Measurements from ENCODE around the gene FLII. TPM values are rescaled to one million over a fixed set of nuclear protein-coding genes. Genes with fewer than 3 reads are reported as not detected.

FLII gene
- total RNA-seq, 1 donor from 2014 or later, result 183 TPM

GRCh38 chr17:18250259-18250658 is 8.3 kb downstream of the FLII start:
- TF ChIP-seq, protein P1, sequence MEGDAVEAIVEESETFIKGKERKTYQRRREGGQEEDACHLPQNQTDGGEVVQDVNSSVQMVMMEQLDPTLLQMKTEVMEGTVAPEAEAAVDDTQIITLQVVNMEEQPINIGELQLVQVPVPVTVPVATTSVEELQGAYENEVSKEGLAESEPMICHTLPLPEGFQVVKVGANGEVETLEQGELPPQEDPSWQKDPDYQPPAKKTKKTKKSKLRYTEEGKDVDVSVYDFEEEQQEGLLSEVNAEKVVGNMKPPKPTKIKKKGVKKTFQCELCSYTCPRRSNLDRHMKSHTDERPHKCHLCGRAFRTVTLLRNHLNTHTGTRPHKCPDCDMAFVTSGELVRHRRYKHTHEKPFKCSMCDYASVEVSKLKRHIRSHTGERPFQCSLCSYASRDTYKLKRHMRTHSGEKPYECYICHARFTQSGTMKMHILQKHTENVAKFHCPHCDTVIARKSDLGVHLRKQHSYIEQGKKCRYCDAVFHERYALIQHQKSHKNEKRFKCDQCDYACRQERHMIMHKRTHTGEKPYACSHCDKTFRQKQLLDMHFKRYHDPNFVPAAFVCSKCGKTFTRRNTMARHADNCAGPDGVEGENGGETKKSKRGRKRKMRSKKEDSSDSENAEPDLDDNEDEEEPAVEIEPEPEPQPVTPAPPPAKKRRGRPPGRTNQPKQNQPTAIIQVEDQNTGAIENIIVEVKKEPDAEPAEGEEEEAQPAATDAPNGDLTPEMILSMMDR (conservative IDR thresholded peaks at IDR 0.05), result no peak
- H3K4me3 Mint-ChIP-seq, result no peak overlapping the region
- no peaks in the 10 kb centered on the region for H3K9me3 Mint-ChIP-seq
- no peak for DNase-seq (ENCODE audit: low read depth, low spot score)
- no peak overlapping the region for H3K27ac Mint-ChIP-seq (ENCODE audit: unreplicated experiment)
- peaks cover 4% of the 10 kb centered on the region for H3K4me1 Mint-ChIP-seq
- peaks cover 5% of the 10 kb centered on the region for H3K36me3 Mint-ChIP-seq (ENCODE audit: low read depth)
- peaks cover 2% of the 10 kb centered on the region for H3K27me3 Mint-ChIP-seq (ENCODE audit: low read depth)

- H3K4me3 Mint-ChIP-seq, result no peak overlapping the region
- H3K9me3 Mint-ChIP-seq, result no peaks in the 10 kb centered on the region
- TF ChIP-seq, protein P1 (conservative IDR thresholded peaks at IDR 0.05), result no peak
- H3K4me1 Mint-ChIP-seq, result peaks cover 4% of the 10 kb centered on the region
- peaks cover 2% of the 10 kb centered on the region for H3K27me3 Mint-ChIP-seq (ENCODE audit: low read depth)
- no peak for DNase-seq (ENCODE audit: low read depth, low spot score)
- no peak overlapping the region for H3K27ac Mint-ChIP-seq (ENCODE audit: unreplicated experiment)
- peaks cover 5% of the 10 kb centered on the region for H3K36me3 Mint-ChIP-seq (ENCODE audit: low read depth)
These were observed 9.7 kb downstream of the FLII start for GRCh38 chr17:18248811-18249210.

DNA sequence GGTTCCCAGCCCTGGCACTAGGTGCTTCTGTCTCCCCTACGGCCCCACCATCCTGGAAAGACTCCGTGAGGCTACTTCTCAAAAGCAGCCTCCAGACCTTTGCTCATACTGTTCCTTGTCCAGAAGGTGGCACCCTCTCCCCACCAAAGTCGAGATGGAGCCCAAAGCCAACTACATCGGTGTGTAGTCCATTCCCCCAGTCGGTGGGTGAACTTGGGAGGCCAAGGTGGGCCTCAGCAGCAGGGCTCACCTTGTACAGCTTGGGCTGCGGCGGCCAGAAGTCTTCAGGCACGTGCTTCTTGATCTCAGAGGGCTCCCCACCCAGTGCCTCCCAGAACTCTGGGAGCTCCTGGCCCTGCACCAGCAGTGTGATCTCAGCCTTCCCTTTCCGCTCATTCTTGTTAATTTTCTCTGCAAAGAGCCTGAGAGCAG is 10.2 kb downstream of the FLII start:
- peak; percentile 67 for DNase-seq (ENCODE audit: low read depth, low spot score)
- H3K4me3 Mint-ChIP-seq, result peak overlapping the region; percentile 81

DNA sequence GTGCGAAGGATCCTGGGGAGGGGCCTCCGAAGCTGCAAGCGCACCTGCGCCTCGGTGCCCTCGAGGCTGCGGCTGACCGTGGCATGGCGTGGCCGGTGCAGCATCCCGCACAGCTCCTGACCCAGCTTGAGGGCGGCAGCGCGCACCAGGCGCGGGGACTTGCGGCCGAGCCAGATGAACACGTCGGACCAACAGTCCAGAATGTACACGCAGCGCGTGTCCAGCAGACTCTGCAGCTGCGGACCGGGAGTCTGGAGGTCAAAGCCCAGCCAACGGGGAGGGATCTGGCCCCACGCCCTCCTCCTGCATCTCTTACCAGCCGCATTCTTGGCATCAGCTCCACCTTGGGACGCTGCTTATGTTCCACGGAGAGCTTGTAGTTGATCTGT is 10.9 kb downstream of the FLII start:
- no peak overlapping the region for H3K27ac Mint-ChIP-seq (ENCODE audit: unreplicated experiment)
- H3K9me3 Mint-ChIP-seq, result no peaks in the 10 kb centered on the region
- DNase-seq (ENCODE audit: low read depth, low spot score), result no peak
- H3K4me3 Mint-ChIP-seq, result peak overlapping the region; percentile 81
- peaks cover 4% of the 10 kb centered on the region for H3K4me1 Mint-ChIP-seq
- TF ChIP-seq, protein P1 (conservative IDR thresholded peaks at IDR 0.05), result no peak
- peaks cover 2% of the 10 kb centered on the region for H3K27me3 Mint-ChIP-seq (ENCODE audit: low read depth)
- H3K36me3 Mint-ChIP-seq (ENCODE audit: low read depth), result peaks cover 5% of the 10 kb centered on the region

More for the DNA sequence above, 10.2 kb downstream of the FLII start:
- TF ChIP-seq, protein P1 (conservative IDR thresholded peaks at IDR 0.05), result peak; percentile 80
- Mint-ChIP-seq H3K27ac (ENCODE audit: unreplicated experiment) (no peak overlapping the region), H3K27me3 (ENCODE audit: low read depth) (peaks cover 2% of the 10 kb centered on the region), H3K4me1 (peaks cover 4% of the 10 kb centered on the region), H3K36me3 (ENCODE audit: low read depth) (peaks cover 5% of the 10 kb centered on the region), H3K9me3 (no peaks in the 10 kb centered on the region)

DNA sequence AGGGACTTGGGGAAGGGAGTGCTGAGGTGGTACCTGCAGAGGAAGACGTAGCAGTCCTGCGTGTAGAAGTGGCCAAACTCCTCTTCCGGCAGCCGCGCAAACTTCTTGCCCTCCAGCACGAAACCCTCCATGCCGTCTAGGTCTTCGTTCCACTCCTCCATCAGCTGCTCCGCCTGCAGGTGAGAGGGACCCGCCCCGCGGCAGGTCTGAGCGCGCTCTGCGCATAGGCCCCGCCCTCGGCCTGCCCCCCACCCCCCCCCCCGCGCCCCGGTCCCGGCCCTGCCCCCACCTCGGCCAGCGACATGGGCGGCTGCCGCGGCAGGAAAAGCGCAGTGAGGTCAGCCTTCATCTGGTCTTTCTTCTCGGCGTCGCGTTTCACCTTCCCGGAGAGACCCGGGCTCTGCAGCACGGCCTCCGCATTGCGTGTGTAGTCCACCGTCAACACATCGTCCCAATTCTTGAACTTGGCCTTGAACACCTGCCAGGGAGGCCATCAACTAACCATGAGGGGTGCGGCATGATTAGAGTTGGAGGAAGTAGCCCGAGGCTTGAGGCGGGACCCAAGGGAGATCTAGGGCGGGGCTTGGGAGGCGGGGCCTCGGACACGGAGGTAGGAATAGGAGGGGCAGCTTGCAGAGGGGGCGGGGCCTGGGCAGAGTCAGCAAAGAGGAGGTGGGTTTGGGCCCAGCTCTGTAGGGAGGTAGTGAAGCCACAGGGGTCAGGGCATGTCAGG is 11.5 kb downstream of the FLII start:
- peak overlapping the region; percentile 74 for H3K4me3 Mint-ChIP-seq
- H3K27ac Mint-ChIP-seq (ENCODE audit: unreplicated experiment), result no peak overlapping the region

More for the DNA sequence above, 11.5 kb downstream of the FLII start:
- Mint-ChIP-seq H3K4me1 (peaks cover 4% of the 10 kb centered on the region), H3K9me3 (no peaks in the 10 kb centered on the region), H3K27me3 (ENCODE audit: low read depth) (peaks cover 2% of the 10 kb centered on the region), H3K36me3 (ENCODE audit: low read depth) (peaks cover 5% of the 10 kb centered on the region)
- DNase-seq (ENCODE audit: low read depth, low spot score), result no peak
- TF ChIP-seq, protein P1 (conservative IDR thresholded peaks at IDR 0.05), result no peak
